GM18858 (cell line): ENCODE data around the gene TBCD.
"Not testable (repeated sequence)": the region's sequence is repeated elsewhere in the genome, so short reads cannot be mapped to it uniquely, and the experiment has no call there.

Experiments
- ATAC-seq: cut with Tn5 transposase; IDR thresholded peaks from one replicate; pipeline ENCODE4 v1.9.1; 2021; ENCODE audit not compliant: unreplicated experiment

TBCD gene

GRCh38 chr17:82949361-82949760 is 197.5 kb downstream of the TBCD start:
- ATAC-seq: no peak

DNA sequence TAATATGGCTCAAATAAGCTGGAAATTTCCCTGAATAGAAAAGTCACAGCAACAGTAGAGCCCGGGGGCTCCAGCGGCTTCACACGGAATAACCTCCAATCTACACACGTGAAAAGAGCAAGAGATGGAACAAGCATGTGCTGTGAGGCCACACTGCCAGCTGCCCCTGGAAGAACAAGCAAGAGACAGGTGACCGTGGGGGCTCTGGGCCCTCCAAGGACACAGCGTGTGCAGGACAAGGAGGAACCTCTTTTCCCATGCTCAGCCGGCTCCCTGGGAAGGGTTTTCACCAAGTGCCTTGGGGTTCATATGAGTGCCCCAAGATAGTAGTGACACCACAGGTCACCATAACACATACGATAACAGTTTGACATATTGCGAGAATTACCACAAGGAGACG is 198.1 kb downstream of the TBCD start:
- no peak for ATAC-seq

DNA sequence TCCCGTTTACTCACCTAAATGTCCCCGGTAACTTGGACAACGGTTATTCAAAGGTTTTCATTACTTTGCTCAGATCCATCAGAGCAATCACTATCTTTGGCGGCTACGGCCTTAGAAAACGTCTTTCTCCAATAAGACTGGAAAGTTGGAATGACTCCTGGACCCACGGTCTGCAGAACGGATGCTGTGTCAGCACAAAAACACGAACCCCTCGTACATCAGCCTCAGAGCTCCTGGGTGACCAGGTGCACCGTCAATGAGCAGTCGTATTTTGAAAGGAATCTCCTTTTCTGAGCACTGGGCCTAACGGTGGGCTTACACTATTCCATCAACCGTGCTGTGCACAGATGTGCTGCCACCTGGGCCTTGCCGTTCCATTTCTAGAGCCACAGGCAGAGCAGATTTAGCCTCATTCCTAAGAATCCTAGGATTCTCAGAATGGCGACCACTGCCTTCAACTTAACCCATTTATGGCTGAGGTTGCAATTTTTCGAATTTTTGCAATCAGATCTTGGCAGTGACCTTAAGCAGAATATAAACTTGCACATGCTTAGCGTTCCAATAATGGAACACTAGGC is 198.7 kb downstream of the TBCD start:
- no peak for ATAC-seq

DNA sequence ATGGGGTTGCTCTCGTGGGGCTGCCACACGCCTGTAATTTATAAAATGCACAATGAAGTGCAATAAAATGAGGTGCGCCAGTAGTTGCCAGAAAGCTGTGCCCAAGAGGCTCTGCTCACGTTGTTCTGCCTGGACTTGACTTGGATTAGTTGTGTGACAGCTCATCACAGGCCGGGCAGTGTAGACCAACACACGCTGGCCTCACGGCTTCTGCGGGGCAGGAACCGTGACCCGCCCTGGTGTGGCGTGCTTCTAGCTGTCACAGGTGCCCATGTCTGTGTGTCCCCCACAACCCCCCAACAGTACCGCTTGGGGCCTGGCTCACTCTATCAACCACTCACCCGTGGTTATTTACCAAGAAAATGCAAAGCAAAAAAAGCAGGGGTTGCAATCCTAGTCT is 200.2 kb downstream of the TBCD start:
- no peak for ATAC-seq

- ATAC-seq: not testable (repeated sequence)
These were observed 203.2 kb downstream of the TBCD start for GRCh38 chr17:82955106-82955505.

DNA sequence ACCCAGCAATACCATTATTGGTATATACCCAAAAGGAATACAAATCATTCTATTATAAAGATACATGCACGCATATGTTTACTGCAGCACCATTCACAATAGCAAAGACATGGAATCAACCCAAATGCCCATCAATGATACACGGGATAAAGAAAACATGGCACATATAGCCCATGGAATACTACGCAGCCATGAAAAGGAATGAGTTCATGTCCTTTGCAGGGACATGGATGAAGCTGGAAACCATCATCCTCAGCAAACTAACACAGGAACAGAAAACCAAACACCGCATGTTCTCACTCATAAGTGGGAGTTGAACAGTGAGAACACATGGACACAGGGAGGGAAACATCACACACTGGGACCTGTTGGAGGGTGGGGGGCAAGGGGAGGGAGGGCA is 203.8 kb downstream of the TBCD start:
- ATAC-seq: not testable (repeated sequence)

- no peak for ATAC-seq
These were observed 204.4 kb downstream of the TBCD start for GRCh38 chr17:82956146-82956725.

DNA sequence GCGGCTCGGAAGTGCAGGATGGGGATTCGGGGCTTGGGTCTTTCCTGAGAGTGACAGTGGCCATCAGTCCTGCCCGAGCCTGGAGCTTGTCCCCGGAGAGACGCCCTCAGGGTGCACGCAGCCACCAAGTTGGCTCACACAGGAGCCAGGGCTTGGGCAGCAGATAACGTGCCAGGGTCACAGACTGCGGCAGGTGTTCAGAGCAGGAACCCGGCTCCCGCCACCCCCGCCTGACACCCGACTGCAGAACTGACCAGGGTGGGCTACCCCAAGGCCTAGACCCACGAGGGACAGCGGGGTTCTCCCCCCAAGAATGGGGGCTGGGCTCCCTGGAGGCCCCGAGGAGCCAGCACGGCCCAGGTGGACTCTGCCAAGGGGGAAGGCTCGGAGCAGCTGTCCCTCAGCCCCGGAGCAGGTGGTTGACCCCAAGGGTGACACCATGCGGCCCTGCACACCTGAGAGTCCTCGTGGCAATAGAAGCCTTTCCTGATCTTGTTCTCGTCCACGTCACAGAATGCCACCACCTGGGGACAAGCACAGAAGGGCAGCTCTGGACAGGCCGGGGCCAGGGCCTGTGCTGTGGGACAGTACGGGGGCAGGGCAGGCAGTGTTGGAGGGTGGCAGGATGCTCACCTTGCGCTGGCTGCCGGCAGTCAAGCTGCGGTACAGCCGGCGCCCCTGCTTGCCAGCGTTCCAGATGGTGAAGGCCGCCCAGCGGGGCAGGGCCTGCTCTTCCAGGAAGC is 205.0 kb downstream of the TBCD start:
- no peak for ATAC-seq

DNA sequence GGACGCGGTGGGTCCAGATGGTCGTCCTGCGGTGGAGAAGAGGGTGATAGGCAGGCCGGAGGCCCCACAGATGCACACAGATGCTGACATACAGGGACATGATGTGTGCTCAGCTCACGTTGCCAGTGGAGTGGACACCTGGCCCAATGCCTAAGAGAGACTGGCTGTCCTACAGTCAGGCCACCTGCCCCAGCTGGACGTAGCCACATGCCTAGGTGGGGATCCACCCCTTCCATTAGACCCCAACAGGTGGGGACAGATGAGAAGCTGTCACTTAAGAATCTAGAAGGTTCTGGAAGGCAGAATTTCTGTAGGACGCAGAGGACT is 205.6 kb downstream of the TBCD start:
- no peak for ATAC-seq

DNA sequence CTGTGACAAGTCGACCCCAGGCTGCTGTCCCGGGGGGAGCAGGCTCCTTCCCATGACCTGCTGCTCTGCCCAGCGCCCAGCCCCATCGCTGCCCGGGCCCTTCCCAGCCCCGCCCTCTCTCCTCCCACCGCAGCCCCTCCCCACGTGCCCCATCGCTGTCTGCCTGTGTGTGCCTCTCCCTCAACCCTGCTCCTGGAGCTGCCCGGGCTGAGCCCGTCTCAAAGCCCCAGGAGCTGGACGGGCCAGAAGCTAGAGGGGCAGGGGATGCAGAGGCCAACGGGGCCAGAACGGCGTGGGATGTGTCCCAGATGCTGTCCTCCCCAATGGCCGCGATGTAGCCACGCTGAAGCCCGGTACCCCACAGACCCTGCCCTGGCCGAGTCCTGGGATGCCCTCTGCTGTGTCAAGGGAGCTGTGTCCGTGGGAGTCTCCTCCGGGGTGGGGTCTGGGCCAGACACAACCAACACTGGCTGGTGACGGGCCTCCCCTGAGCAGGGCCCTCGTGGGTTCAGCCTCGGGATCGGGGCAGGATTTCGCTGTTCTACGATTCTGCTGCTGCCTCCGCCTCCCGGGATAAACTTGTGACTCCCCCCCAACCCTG is 206.2 kb downstream of the TBCD start:
- ATAC-seq: no peak

- ATAC-seq: no peak
These were observed 207.5 kb downstream of the TBCD start for GRCh38 chr17:82959242-82959930.

DNA sequence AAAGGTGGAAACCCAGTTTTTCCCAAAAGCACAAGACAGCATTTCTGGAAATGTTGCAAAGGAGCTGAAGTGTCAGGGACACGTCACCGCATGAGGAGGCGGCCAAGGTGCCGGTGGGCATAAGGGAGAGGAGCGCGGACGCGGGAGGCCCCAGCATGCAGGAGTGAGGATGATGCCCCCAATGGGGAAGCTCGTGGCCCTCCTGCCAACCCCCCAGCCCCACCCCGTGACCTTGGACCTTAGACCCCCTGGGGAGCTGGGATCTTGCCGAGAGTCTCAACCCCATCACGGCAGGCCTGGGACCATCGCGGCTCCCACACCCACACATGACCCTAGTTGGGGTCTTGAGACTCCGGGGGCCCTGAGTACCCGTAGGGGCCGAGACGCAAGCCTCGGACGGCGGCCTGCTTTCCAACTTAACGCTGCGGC is 208.1 kb downstream of the TBCD start:
- no peak for ATAC-seq

GRCh38 chr17:82960419-82961271 is 208.8 kb downstream of the TBCD start:
- no peak for ATAC-seq

- ATAC-seq: no peak
These were observed 209.7 kb downstream of the TBCD start for GRCh38 chr17:82961366-82962162.

DNA sequence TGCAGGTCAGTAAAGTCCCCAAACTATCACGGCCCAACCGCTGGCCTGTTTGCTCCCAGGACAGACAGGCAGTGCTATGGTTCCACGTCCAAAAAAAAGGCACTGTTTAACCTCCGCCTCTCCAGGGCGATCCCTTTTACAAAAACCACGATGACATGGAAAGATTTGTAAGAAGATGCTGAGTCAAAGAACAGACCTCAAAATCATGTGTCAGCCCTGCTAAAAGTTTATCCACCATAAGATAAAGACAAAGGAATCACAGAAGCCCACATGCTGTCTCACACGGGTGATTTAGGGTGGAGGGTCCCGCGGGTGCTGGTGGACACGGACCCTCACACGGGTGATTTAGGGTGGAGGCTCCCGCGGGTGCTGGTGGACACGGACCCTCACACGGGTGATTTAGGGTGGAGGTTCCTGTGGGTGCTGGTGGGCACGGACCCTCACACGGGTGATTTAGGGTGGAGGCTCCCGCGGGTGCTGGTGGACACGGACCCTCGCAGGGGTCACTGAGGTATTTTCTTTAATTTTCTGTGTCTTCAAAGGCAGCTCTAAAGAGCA is 210.4 kb downstream of the TBCD start:
- no peak for ATAC-seq

GRCh38 chr17:82963104-82963950 is 211.5 kb downstream of the TBCD start:
- no peak for ATAC-seq

- not testable (repeated sequence) for ATAC-seq
These were observed 212.6 kb downstream of the TBCD start for GRCh38 chr17:82964451-82964850.

DNA sequence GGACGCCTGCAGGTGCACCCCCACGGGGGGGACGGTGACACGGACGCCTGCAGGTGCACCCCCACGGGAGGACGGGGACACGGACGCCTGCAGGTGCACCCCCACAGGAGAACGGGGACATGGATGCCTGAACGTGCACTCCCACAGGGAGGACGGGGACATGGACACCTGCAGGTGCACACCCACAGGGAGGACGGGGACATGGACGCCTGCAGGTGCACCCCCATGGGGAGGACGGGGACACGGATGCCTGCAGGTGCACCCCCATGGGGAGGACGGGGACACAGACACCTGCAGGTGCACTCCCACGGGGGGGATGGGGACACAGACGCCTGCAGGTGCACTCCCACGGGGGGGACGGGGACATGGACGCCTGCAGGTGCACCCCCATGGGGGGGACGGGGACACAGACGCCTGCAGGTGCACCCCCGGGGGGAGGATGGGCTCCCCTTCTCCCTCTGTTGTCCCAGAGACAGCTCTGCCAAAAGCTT is 213.0 kb downstream of the TBCD start:
- no peak for ATAC-seq
